Measurements from ENCODE around the gene ZNF592.
"Not testable (repeated sequence)": the region's sequence is repeated elsewhere in the genome, so short reads cannot be mapped to it uniquely, and the experiment has no call there.

GRCh38 chr15:84735480-84736061, 12.8 kb upstream of the ZNF592 start:
- TF ChIP-seq RARB (CRISPR knock-in tag; IDR thresholded peaks at IDR 0.05); CREB5 (CRISPR knock-in tag; IDR thresholded peaks at IDR 0.05; ENCODE audit: low read depth); PATZ1 (CRISPR knock-in tag; IDR thresholded peaks at IDR 0.05; ENCODE audit: borderline replicate concordance); ESRRG (CRISPR knock-in tag; IDR thresholded peaks at IDR 0.05): not testable (repeated sequence)
